GM23338 (cell line): Measurements from ENCODE around the gene PIPOX. TPM values are rescaled to one million over a fixed set of nuclear protein-coding genes. Genes with fewer than 3 reads are reported as not detected.

Experiments
- ATAC-seq: fragments of 200-7000 bp; cut with Tn5 transposase; 3 replicates; pipeline ENCODE4 v1.9.1; 2020
- DNase-seq: peaks from one replicate; pipeline ENCODE4 v3.0.0-alpha.2; 2015; ENCODE audit warnings: low spot score
- H2AFZ ChIP-seq: fragments of 200-600 bp; sonication (generic); 2 replicates; pipeline ENCODE4 v1.8.0; 2016; ENCODE audit warnings: antibody characterized with exemption, mild to moderate bottlenecking, moderate library complexity
- H3F3A ChIP-seq: fragments of 200-600 bp; sonication (generic); replicated peaks from 2 replicates; pipeline ENCODE4 v1.8.0; 2017; ENCODE audit warnings: antibody characterized with exemption, mixed run types, low read depth
- H3K27ac ChIP-seq: fragments of 200-600 bp; sonication (generic); 2 replicates; pipeline ENCODE4 v1.6.1; 2016; ENCODE audit warnings: low read depth
- H3K27me3 ChIP-seq: fragments of 200-600 bp; sonication (generic); 2 replicates; pipeline ENCODE4 v1.8.0; 2016; ENCODE audit warnings: mild to moderate bottlenecking, mixed run types, moderate library complexity; ENCODE audit not compliant: insufficient read depth
- H3K36me3 ChIP-seq: fragments of 200-600 bp; sonication (generic); 2 replicates; pipeline ENCODE4 v1.8.0; 2016; ENCODE audit warnings: mild to moderate bottlenecking; ENCODE audit not compliant: insufficient read depth
- H3K4me1 ChIP-seq: fragments of 200-600 bp; sonication (generic); 2 replicates; pipeline ENCODE4 v1.8.0; 2016; ENCODE audit warnings: mild to moderate bottlenecking, moderate library complexity; ENCODE audit not compliant: insufficient read depth
- H3K4me2 ChIP-seq: fragments of 200-600 bp; sonication (generic); 2 replicates; pipeline ENCODE4 v1.7.1; 2017; ENCODE audit warnings: mixed run types
- H3K4me3 ChIP-seq: fragments of 200-600 bp; sonication (generic); 2 replicates; pipeline ENCODE4 v1.6.1; 2016; ENCODE audit warnings: mixed run types
- H3K79me2 ChIP-seq: fragments of 200-600 bp; sonication (generic); replicated peaks from 2 replicates; pipeline ENCODE4 v1.8.0; 2017; ENCODE audit warnings: mild to moderate bottlenecking; ENCODE audit not compliant: insufficient read depth
- H3K9me2 ChIP-seq: fragments of 200-600 bp; sonication (generic); 2 replicates; pipeline ENCODE4 v1.8.0; 2017; ENCODE audit not compliant: insufficient read depth
- H4K20me1 ChIP-seq: fragments of 200-600 bp; sonication (generic); replicated peaks from 2 replicates; pipeline ENCODE4 v1.8.0; 2017; ENCODE audit warnings: mild to moderate bottlenecking; ENCODE audit not compliant: insufficient read depth
- H3K27ac Mint-ChIP-seq: 2 replicates; pipeline ENCODE4 v1.8.0; 2020; ENCODE audit warnings: inconsistent platforms, mild to moderate bottlenecking, moderate library complexity, mixed read lengths
- H3K27me3 Mint-ChIP-seq: 3 replicates; pipeline ENCODE4 v1.8.0; 2022; ENCODE audit warnings: low read depth, mild to moderate bottlenecking, moderate library complexity, mixed read lengths, inconsistent platforms; ENCODE audit not compliant: insufficient read depth, poor library complexity
- H3K36me3 Mint-ChIP-seq: 3 replicates; pipeline ENCODE4 v1.8.0; 2021; ENCODE audit warnings: low read depth, mild to moderate bottlenecking, inconsistent platforms, moderate library complexity, mixed read lengths
- H3K4me1 Mint-ChIP-seq: 3 replicates; pipeline ENCODE4 v1.8.0; 2020; ENCODE audit warnings: mild to moderate bottlenecking, inconsistent platforms, mixed read lengths
- H3K4me3 Mint-ChIP-seq: 3 replicates; pipeline ENCODE4 v1.8.0; 2021; ENCODE audit warnings: moderate library complexity, mild to moderate bottlenecking, inconsistent platforms, mixed read lengths
- H3K9me3 Mint-ChIP-seq: 3 replicates; pipeline ENCODE4 v1.8.0; 2020; ENCODE audit warnings: moderate library complexity, mild to moderate bottlenecking, inconsistent platforms, mixed read lengths
- CREB1 ChIP-seq: fragments of 250-450 bp; sonication (Bioruptor Pico); IDR thresholded peaks from 2 replicates; pipeline ENCODE4 v1.5.0; 2020; ENCODE audit warnings: low read depth, mild to moderate bottlenecking, moderate library complexity
- CTCF ChIP-seq, 2 experiments: fragments of 200-600 bp in 1 of 2; sonication (generic) in 1 of 2; conservative IDR thresholded peaks; 2 replicates each; pipeline versions ENCODE4 v1.5.1 to v1.6.1; 2016 to 2017; ENCODE audit warnings: antibody characterized with exemption in 2 of 2, low read depth in 2 of 2, mild to moderate bottlenecking in 2 of 2, moderate library complexity in 1 of 2
- ETS1 ChIP-seq: IDR thresholded peaks from 2 replicates; pipeline ENCODE4 v1.6.1; 2016; ENCODE audit warnings: antibody characterized with exemption
- EZH2 ChIP-seq: fragments of 200-600 bp; sonication (generic); IDR thresholded peaks from one replicate; pipeline ENCODE4 v1.8.0; 2017; ENCODE audit warnings: antibody characterized with exemption, mild to moderate bottlenecking, low read depth; ENCODE audit not compliant: unreplicated experiment
- EZH2phosphoT487 ChIP-seq: fragments of 200-600 bp; sonication (generic); IDR thresholded peaks from one replicate; pipeline ENCODE4 v1.8.1; 2018; ENCODE audit warnings: antibody characterized with exemption; ENCODE audit not compliant: unreplicated experiment
- JUNB ChIP-seq: IDR thresholded peaks from one replicate; pipeline ENCODE4 v1.6.1; 2016; ENCODE audit warnings: antibody characterized with exemption; ENCODE audit not compliant: unreplicated experiment
- NANOG ChIP-seq: IDR thresholded peaks from 2 replicates; pipeline ENCODE4 v1.6.1; 2016; ENCODE audit warnings: antibody characterized with exemption, borderline replicate concordance
- POLR2AphosphoS5 ChIP-seq: IDR thresholded peaks from 2 replicates; pipeline ENCODE4 v1.6.1; 2016; ENCODE audit warnings: antibody characterized with exemption, low read depth
- REST ChIP-seq: IDR thresholded peaks from one replicate; pipeline ENCODE4 v1.6.1; 2018; ENCODE audit warnings: antibody characterized with exemption; ENCODE audit not compliant: unreplicated experiment
- ZNF114 ChIP-seq: fragments of 250-450 bp; sonication (Bioruptor Pico); IDR thresholded peaks from 2 replicates; pipeline ENCODE4 v1.5.0; 2020; ENCODE audit warnings: mild to moderate bottlenecking, moderate library complexity
- polyA plus RNA-seq: library from polyadenylated mRNA; unstranded; fragments of >200 nt; fragmentation: Nextera tagmentation; extraction: Ambion mirVana; gene quantifications from 2 replicates; pipeline ENCODE4 v1.2.1, GENCODE V29; 2016
- total RNA-seq: library from RNA; depleted of rRNA; stranded (reverse); fragments of >200 nt; shearing (Covaris generic); gene quantifications from 2 replicates; pipeline ENCODE4 v1.2.3, GENCODE V29; 2014

PIPOX gene
- total and polyA plus RNA-seq, 2 experiments from 2014 or later, result 22.6 to 34.6 TPM

- no peak for ATAC-seq
- H3K27ac Mint-ChIP-seq, result no peak overlapping the region
- TF ChIP-seq EZH2phosphoT487 (no peak), POLR2AphosphoS5 (no peak), ZNF114 (CRISPR knock-in tag) (no peak), CTCF (conservative IDR thresholded peaks at IDR 0.05; ENCODE audit: low read depth in 2 of 2) (no peak), NANOG (no peak), EZH2 (no peak)
These were observed 3.5 kb downstream of the PIPOX start for GRCh38 chr17:29046473-29046839.

GRCh38 chr17:29048440-29049368, 5.8 kb downstream of the PIPOX start:
- ATAC-seq (peak; percentile 43), DNase-seq (peak; percentile 33)
- no peak overlapping the region; the same call in 1 of the 2 replicates for H2AFZ ChIP-seq
- no peaks in the 10 kb centered on the region for H4K20me1 ChIP-seq
- H3K9me2 ChIP-seq, result peaks cover 12% of the 10 kb centered on the region; the same call in 1 of the 2 replicates
- peaks cover 46% of the 10 kb centered on the region for H3K4me1 Mint-ChIP-seq
- no peaks in the 10 kb centered on the region for H3K36me3 ChIP-seq
- peaks cover 30% of the 10 kb centered on the region for H3K36me3 Mint-ChIP-seq
- peaks cover 38% of the 10 kb centered on the region for H3K4me1 ChIP-seq
- H3K27me3 Mint-ChIP-seq, result peaks cover 21% of the 10 kb centered on the region
- H3K4me2 ChIP-seq, result no peak overlapping the region
- H3F3A ChIP-seq, result peaks cover 5% of the 10 kb centered on the region; the same call in 1 of the 2 replicates
- H3K27me3 ChIP-seq, result no peaks in the 10 kb centered on the region
- 0 out of 2 replicates have a peak, but pooled peaks cover 4% of the 10 kb centered on the region for H3K79me2 ChIP-seq
- no peaks in the 10 kb centered on the region for H3K9me3 Mint-ChIP-seq
- peak overlapping the region; percentile 34; the same call in 1 of the 2 replicates for H3K27ac Mint-ChIP-seq
- no peak overlapping the region for H3K27ac ChIP-seq
- no peak overlapping the region; the same call in 2 of the 3 replicates for H3K4me3 Mint-ChIP-seq
- H3K4me3 ChIP-seq, result no peak overlapping the region
- TF ChIP-seq EZH2phosphoT487 (no peak), CREB1 (CRISPR knock-in tag) (no peak), ETS1 (no peak), REST (no peak), JUNB (no peak), ZNF114 (CRISPR knock-in tag) (no peak), CTCF (conservative IDR thresholded peaks at IDR 0.05; ENCODE audit: low read depth in 2 of 2) (no peak)

More at GRCh38 chr17:29046473-29046839, 3.5 kb downstream of the PIPOX start:
- H3K27ac ChIP-seq, result no peak overlapping the region
- peaks cover 51% of the 10 kb centered on the region for H3K4me1 ChIP-seq
- peaks cover 30% of the 10 kb centered on the region for H3K36me3 Mint-ChIP-seq
- H3K27me3 ChIP-seq, result no peaks in the 10 kb centered on the region
- peaks cover 11% of the 10 kb centered on the region; the same call in 1 of the 2 replicates for H3F3A ChIP-seq
- peaks cover 60% of the 10 kb centered on the region for H3K4me1 Mint-ChIP-seq
- H3K4me3 ChIP-seq, result no peak overlapping the region
- H3K36me3 ChIP-seq, result no peaks in the 10 kb centered on the region
- no peak overlapping the region; the same call in 2 of the 3 replicates for H3K4me3 Mint-ChIP-seq
- peaks cover 14% of the 10 kb centered on the region for H3K27me3 Mint-ChIP-seq
- H3K79me2 ChIP-seq, result 0 out of 2 replicates have a peak, but pooled peaks cover 8% of the 10 kb centered on the region
- H2AFZ ChIP-seq, result no peak overlapping the region
- DNase-seq, result no peak
- no peak overlapping the region for H3K4me2 ChIP-seq
- no peaks in the 10 kb centered on the region; the same call in 2 of the 3 replicates for H3K9me3 Mint-ChIP-seq
- H3K9me2 ChIP-seq, result peaks cover 8% of the 10 kb centered on the region; the same call in 1 of the 2 replicates
- H4K20me1 ChIP-seq, result no peaks in the 10 kb centered on the region
